Measurements from ENCODE around the gene DIP2C. TPM values are rescaled to one million over a fixed set of nuclear protein-coding genes. Genes with fewer than 3 reads are reported as not detected.

DIP2C gene
- total and polyA plus RNA-seq, 2 donors: 21.0 to 24.3 TPM

DNA sequence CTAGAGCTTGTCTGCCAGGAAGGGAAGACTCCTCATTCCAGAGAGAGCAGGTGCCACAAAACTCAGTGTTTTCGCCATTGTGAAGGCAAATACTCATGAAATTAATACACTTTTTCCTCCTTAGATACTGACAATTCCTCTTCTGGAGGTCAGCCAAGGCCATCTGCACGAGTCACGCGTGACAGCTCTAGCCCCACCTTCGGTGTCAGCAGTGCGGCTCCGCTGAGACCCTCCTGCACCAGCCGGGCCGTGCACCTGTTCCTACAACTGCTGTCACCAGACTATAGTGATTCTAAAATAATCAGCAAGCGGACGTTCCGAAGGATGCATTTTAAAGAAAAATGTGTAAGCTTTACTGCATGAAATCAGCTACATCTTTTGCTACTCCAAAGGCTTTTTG, 127.7 kb downstream of the DIP2C start:
- 82% methylated on average over 12 of the region's 12 CpGs for WGBS
- no peaks in the 10 kb centered on the region for H3K36me3 ChIP-seq (ENCODE audit: insufficient read depth)
- H3K27ac ChIP-seq (ENCODE audit: low read depth): no peak overlapping the region
- no peak for DNase-seq (ENCODE audit: extremely low spot score)
- no peak overlapping the region for H3K4me3 ChIP-seq (ENCODE audit: low read depth, low read length)
- H3K4me1 ChIP-seq (ENCODE audit: insufficient read depth): no peaks in the 10 kb centered on the region

DNA sequence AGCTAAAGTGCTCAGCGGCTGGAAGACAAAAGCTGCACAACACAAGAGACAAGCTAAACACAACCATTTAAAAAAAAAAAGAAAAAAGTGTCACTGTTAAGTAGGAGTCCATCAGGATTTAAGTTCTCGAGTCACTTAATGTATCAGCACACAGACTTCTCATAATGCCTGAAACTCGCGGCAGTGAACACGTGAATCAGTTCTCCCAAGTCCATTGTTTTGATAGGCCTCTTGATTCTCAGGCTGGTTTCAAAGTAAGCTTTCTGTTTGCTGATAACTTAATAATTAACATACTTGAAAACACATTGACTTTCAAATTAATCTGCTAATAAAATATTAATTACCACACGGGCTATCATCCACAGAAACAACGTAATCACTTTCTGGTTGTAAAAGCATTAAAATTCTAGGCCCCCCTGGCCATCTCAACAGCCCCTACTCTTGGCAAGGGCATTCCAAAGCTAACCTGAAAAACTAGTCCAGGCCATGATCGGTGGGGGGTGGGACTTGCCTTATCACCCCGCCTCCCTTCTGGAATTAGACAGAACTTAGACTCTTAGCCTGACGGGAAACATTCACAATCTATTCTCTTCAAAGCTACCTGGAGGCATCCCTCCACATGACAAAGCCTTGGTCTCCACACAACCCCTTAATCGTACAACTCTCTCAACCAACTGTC, 129.0 kb downstream of the DIP2C start:
- Histone ChIP-seq H3K4me1 (ENCODE audit: insufficient read depth) (no peaks in the 10 kb centered on the region), H3K27ac (ENCODE audit: low read depth) (no peak overlapping the region), H3K4me3 (ENCODE audit: low read depth, low read length) (no peak overlapping the region), H3K36me3 (ENCODE audit: insufficient read depth) (no peaks in the 10 kb centered on the region)
- no peak for DNase-seq (ENCODE audit: extremely low spot score)
- WGBS: 90% methylated on average over 11 of the region's 11 CpGs

DNA sequence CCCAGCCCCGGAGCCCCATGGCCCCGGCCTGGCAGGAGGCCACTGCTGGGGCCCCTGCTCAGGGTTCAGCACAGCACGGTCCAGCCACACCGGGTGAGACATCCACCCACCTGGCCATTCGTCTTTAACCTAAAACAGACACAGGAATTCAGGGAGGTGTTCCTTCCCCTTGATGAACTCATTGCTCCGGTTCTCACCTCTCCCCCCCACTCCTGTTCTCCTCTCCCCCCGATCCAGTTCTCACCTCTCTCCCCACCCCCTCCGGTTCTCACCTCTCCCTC, 129.8 kb downstream of the DIP2C start:
- Histone ChIP-seq H3K36me3 (ENCODE audit: insufficient read depth) (no peaks in the 10 kb centered on the region), H3K27ac (ENCODE audit: low read depth) (no peak overlapping the region), H3K4me3 (ENCODE audit: low read depth, low read length) (no peak overlapping the region), H3K4me1 (ENCODE audit: insufficient read depth) (no peaks in the 10 kb centered on the region)
- 61% methylated on average over 8 of the region's 8 CpGs for WGBS
- no peak for DNase-seq (ENCODE audit: extremely low spot score)

DNA sequence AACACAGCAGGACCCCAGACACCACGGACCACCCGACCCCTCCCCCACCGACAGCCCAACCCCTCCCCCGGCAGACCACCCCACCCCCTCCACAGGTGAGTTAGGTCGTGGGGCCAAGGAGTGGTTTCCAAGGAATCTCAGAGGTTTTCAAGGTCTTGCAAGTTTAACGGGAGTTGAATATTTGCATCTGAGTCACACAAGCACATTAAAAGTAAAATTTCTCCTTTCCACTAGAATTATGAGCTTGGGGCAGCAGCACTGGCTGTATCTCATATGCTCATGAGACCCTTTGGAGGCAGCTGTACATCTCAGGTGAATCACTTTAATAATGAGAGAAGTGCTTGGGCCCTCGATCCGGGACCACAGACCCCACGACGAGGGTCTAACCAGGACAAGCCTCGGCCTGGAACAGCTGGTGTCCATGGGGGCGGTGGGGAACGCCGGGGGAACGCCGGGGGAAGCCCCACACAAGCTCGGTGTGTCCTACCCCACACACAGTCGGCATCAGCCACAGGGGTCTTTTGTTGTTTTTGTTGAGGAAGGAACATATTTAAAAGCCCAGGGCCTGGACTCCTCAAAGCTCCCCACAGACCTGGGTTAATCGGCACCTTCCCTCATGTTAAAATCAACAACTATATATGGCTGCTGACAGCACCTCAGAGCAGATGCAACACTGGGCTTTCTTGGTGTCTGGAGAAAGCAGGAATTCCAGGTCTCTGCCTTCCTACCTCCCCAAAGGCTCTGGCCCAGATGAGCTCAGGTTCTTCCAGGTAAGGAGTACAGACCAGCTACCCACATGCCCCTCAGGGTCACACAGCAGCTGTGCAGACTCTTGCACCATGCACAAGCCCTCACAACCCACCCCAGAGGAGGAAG, 130.3 kb downstream of the DIP2C start:
- DNase-seq (ENCODE audit: extremely low spot score): no peak
- Histone ChIP-seq H3K4me1 (ENCODE audit: insufficient read depth) (no peaks in the 10 kb centered on the region), H3K36me3 (ENCODE audit: insufficient read depth) (no peaks in the 10 kb centered on the region), H3K27ac (ENCODE audit: low read depth) (no peak overlapping the region), H3K4me3 (ENCODE audit: low read depth, low read length) (no peak overlapping the region)
- WGBS: 81% methylated on average over 19 of the region's 19 CpGs

DNA sequence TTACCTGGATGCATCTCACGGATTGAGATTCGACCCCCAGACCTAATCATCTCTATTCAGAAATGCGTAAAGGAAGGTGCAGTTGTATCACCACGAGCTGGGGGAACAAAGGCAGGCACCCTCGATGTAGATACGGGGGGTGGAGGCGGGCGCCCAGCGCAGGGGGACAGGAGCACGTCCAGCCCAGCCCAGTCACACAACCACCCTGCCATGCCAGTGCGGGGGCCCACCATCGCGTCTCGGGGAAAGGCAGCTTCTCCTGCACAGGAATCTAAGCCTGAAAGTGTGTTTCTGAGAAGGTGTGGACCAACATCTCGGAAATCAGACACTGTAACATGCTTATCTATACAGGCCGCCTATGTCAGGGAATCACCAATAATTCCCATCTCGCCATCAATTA, 131.1 kb downstream of the DIP2C start:
- no peak for DNase-seq (ENCODE audit: extremely low spot score)
- H3K4me1 ChIP-seq (ENCODE audit: insufficient read depth): no peaks in the 10 kb centered on the region
- no peaks in the 10 kb centered on the region for H3K36me3 ChIP-seq (ENCODE audit: insufficient read depth)
- no peak overlapping the region for H3K4me3 ChIP-seq (ENCODE audit: low read depth, low read length)
- WGBS: 80% methylated on average over 17 of the region's 17 CpGs
- H3K27ac ChIP-seq (ENCODE audit: low read depth): no peak overlapping the region

DNA sequence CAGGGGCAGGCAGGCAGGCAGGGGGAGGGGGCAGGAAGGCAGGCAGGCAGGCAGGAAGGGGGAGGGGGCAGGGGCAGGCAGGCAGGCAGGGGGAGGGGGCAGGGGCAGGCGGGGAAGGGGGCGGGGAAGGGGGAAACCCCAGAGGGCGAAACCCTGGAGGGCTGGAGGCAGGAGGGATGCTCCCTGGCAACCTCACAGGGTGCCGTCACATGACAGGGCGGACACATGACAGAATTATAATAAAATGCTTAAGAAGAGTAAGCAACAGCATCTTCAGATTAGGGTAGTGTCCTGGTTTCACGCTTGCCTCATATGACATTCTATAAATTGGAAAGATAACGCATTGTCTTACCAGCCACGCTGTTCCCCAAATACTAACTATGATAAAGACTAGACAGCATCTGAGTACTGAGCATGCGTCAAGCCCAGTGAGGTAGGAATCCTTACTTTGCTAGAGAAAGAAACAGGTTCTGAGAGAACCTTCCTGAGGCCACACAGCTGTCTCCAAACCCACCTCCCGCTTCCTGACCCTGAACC, 131.6 kb downstream of the DIP2C start:
- DNase-seq (ENCODE audit: extremely low spot score): no peak
- no peak overlapping the region for H3K27ac ChIP-seq (ENCODE audit: low read depth)
- no peaks in the 10 kb centered on the region for H3K4me1 ChIP-seq (ENCODE audit: insufficient read depth)
- no peak overlapping the region for H3K4me3 ChIP-seq (ENCODE audit: low read depth, low read length)
- WGBS: 51% methylated on average over 10 of the region's 10 CpGs
- H3K36me3 ChIP-seq (ENCODE audit: insufficient read depth): no peaks in the 10 kb centered on the region

DNA sequence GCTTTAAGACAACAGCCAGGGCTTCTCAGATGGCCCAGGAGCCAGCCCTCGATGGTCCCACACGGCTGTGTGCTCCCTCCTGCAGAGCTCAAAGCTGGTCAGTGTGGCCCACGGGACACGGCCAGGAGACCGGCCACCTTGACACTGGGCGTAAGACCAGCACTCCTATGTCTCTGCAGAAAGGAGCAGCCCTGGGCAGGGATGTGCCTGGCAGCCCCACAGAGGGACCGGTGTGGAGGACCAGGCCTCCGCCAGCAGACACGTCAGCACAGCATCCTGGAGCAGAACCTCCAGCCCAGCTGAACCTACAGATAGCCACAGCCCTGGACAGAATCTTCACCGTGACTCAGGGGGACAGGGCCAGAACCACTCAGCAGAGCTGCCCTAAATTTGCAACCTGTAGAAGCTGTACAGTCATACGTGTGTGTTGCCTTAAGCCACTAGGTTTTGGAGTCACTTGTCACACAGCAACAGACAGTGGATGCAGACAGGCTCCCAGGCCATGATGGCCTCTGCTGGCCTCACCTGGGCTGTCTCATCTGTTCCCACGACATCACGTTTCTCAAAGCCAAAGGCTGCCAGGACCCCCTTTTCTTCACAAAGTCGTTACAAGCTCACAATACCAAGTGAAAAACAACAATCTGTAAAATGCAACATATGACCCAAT, 132.4 kb downstream of the DIP2C start:
- Histone ChIP-seq H3K4me3 (ENCODE audit: low read depth, low read length) (no peak overlapping the region), H3K4me1 (ENCODE audit: insufficient read depth) (no peaks in the 10 kb centered on the region), H3K27ac (ENCODE audit: low read depth) (no peak overlapping the region), H3K36me3 (ENCODE audit: insufficient read depth) (no peaks in the 10 kb centered on the region)
- no peak for DNase-seq (ENCODE audit: extremely low spot score)
- WGBS: 84% methylated on average over 14 of the region's 14 CpGs

DNA sequence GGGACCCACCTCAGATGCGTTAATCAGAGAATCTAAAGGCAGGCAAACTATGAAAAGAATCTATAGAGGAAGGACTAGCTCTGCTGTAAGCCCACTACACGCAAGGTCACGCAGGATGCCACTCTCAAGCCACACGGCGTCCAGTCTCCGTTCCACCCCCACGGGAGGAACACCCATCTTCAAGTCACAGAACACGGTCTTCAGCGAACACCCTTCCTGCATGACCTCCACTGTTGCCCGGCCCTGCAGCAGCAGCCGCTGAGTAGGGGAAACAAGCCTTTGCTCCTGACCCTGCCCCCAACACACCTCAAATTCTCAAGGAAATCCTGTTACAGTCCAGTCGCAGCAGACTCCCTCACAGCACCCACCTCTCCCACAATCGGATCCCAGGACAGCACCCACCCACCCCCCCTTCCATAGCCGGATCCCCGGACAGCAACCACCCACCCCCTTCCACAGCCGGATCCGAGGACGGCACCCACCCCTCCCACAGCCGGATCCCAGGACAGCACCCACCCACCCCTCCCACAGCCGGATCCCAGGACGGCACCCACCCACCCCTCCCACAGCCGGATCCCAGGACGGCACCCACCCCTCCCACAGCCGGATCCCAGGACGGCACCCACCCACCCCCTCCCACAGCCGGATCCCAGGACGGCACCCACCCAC, 133.7 kb downstream of the DIP2C start:
- DNase-seq (ENCODE audit: extremely low spot score): no peak
- 78% methylated on average over 27 of the region's 27 CpGs for WGBS

DNA sequence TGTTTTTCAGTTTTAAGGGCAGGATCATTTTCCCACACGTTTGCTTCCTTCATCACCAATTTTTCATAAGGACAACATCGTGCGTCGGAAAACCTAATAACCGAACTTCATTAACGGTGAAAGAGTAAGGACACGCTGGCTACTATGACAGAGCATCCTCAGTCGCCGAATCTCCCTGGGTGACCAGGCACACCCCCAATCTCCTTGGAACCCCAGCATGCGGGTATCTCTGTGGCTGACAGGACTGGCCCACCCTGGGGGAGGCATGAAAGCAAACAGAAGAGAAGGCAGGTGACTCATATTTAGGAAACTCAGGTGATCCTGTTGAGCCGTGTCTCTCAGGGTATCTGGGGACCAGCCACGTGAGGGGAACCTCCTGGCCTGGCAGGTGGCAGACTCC, 134.2 kb downstream of the DIP2C start:
- WGBS: 92% methylated on average over 12 of the region's 12 CpGs
- no peaks in the 10 kb centered on the region for H3K36me3 ChIP-seq (ENCODE audit: insufficient read depth)
- no peak overlapping the region for H3K4me3 ChIP-seq (ENCODE audit: low read depth, low read length)
- DNase-seq (ENCODE audit: extremely low spot score): no peak
- H3K4me1 ChIP-seq (ENCODE audit: insufficient read depth): no peaks in the 10 kb centered on the region
- no peak overlapping the region for H3K27ac ChIP-seq (ENCODE audit: low read depth)

More for the DNA sequence above, 133.7 kb downstream of the DIP2C start:
- H3K4me1 ChIP-seq (ENCODE audit: insufficient read depth): no peaks in the 10 kb centered on the region
- H3K36me3 ChIP-seq (ENCODE audit: insufficient read depth): no peaks in the 10 kb centered on the region
- no peak overlapping the region for H3K4me3 ChIP-seq (ENCODE audit: low read depth, low read length)
- no peak overlapping the region for H3K27ac ChIP-seq (ENCODE audit: low read depth)

DNA sequence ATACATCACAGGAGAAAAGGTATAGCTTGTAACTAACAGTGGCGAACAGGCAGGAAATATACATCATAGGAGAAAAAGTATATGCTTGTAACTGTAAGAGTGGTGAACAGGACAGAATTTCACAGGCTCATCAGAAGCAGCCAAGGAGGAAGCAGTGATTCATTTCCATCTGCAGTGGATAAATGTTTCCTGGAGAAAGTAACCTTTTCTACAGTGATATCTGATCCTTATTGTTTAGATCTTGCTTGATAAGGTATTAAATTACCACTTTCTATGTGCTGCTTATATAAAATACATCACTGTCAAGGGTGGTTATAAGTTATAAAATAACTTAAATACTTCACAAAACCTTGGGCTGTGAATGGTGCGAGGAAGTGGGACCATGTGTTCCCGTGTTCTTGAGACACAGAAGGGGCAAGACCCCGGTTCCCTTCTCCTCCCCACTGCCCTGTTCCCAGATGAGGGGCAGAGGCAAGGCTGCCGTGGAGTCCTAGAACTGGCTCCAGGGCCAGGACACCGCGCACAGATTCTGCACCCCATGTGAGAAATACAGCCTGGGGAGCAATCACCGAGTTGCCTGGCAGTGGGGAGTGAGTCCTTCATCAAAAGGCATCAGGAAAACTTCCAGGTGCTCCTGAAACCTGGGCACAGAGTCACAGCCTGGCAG, 135.2 kb downstream of the DIP2C start:
- Histone ChIP-seq H3K36me3 (ENCODE audit: insufficient read depth) (no peaks in the 10 kb centered on the region), H3K27ac (ENCODE audit: low read depth) (no peak overlapping the region), H3K4me1 (ENCODE audit: insufficient read depth) (no peaks in the 10 kb centered on the region), H3K4me3 (ENCODE audit: low read depth, low read length) (no peak overlapping the region)
- DNase-seq (ENCODE audit: extremely low spot score): no peak
- WGBS: 85% methylated on average over 8 of the region's 8 CpGs

DNA sequence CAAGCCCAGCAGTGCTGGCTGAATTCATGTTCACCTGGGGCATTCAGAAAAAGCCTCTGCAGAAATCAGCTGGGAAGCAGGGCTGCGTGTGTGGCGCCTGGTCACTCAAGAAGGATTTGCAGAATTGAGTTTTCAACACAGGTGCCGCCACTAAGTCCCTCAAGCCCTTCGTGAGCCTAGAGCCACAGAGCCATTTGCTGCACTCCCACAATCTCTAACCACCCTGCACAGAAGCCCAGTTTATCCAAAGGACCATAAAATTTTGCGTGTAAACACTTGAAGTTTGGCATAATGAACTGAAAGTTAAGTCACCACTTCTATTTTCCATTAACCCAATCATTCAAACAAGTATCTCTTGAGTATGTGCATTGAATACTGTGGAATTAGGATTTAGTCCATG, 136.2 kb downstream of the DIP2C start:
- DNase-seq (ENCODE audit: extremely low spot score): no peak
- H3K36me3 ChIP-seq (ENCODE audit: insufficient read depth): no peaks in the 10 kb centered on the region
- H3K4me1 ChIP-seq (ENCODE audit: insufficient read depth): no peaks in the 10 kb centered on the region
- H3K27ac ChIP-seq (ENCODE audit: low read depth): no peak overlapping the region
- WGBS: 70% methylated on average over 5 of the region's 5 CpGs
- no peak overlapping the region for H3K4me3 ChIP-seq (ENCODE audit: low read depth, low read length)

DNA sequence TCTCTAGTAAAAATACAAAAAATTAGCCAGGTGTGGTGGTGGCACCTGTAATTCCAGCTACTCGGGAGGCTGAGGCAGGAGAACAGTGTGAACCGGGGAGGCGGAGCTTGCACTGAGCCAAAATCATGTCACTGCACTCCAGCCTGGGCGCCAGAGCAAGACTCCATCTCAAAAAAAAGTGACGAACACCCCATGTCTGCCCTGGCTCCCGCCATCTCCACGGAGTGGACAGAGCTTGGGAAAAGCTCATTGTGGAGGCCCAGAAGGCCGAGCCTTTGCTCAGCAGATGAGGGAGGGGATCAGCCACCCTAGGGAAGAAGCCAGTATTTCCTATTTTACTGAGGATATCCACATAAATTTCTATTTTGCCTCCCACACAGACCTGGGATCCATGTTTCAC, 136.8 kb downstream of the DIP2C start:
- no peak overlapping the region for H3K27ac ChIP-seq (ENCODE audit: low read depth)
- DNase-seq (ENCODE audit: extremely low spot score): no peak
- 96% methylated on average over 8 of the region's 8 CpGs for WGBS
- no peak overlapping the region for H3K4me3 ChIP-seq (ENCODE audit: low read depth, low read length)
- H3K4me1 ChIP-seq (ENCODE audit: insufficient read depth): no peaks in the 10 kb centered on the region
- H3K36me3 ChIP-seq (ENCODE audit: insufficient read depth): no peaks in the 10 kb centered on the region

Measured in urinary bladder (tissue), 4 donors.